Measurements from ENCODE around the gene ACTL8. TPM values are rescaled to one million over a fixed set of nuclear protein-coding genes. Genes with fewer than 3 reads are reported as not detected.

ACTL8 gene
- total RNA-seq, 1 donor from 2014 or later, result 0.17 TPM

DNA sequence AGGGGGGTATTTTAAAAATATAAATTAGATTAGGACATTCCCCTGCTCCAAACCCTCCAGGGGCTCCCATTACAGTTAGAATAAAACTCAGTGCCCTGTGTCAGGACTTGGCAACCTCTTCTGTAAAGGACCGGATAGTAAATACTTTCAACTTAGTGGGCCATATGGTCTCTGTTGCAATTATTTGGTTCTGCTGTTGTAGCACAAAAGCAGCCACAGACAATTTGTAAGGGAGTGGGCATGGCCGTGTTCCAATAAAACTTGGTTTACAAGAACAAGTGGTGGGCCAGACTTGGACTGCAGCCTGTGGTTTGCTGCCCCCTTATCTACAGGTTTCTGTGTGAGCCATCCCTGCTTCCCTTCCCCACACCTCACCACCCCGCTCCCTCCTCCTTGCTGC is 92.0 kb downstream of the ACTL8 start:
- no peak for DNase-seq (ENCODE audit: low read depth)
- Histone ChIP-seq H3K36me3 (ENCODE audit: control insufficient read depth, insufficient read depth, low read length) (no peaks in the 10 kb centered on the region), H3K4me3 (ENCODE audit: low read depth, low read length) (no peak overlapping the region), H3K27me3 (ENCODE audit: control insufficient read depth, insufficient read depth, low read length) (peaks cover 3% of the 10 kb centered on the region)
- TF ChIP-seq, protein P1, sequence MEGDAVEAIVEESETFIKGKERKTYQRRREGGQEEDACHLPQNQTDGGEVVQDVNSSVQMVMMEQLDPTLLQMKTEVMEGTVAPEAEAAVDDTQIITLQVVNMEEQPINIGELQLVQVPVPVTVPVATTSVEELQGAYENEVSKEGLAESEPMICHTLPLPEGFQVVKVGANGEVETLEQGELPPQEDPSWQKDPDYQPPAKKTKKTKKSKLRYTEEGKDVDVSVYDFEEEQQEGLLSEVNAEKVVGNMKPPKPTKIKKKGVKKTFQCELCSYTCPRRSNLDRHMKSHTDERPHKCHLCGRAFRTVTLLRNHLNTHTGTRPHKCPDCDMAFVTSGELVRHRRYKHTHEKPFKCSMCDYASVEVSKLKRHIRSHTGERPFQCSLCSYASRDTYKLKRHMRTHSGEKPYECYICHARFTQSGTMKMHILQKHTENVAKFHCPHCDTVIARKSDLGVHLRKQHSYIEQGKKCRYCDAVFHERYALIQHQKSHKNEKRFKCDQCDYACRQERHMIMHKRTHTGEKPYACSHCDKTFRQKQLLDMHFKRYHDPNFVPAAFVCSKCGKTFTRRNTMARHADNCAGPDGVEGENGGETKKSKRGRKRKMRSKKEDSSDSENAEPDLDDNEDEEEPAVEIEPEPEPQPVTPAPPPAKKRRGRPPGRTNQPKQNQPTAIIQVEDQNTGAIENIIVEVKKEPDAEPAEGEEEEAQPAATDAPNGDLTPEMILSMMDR (IDR thresholded peaks at IDR 0.05; ENCODE audit: insufficient read depth, low read length, poor library complexity, severe bottlenecking), result no peak

DNA sequence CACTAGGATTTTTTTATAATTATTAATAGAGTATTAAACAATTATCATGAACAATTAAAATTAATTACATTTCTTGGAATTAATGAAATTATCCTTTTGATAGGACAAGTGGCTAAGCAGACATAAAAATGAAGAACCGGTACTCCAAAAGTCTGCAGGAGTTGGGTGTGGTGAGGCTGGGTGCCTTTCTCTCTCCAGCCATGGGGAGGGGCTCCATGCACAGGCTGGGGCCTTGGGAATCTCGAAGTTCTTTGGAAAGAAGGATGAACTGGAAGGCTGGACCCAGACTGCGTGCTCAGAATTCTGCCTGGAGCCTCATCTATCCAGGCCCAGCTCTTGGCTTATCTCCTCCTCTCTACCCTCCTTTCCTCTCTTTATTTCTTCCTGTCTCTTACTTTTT is 94.1 kb downstream of the ACTL8 start:
- DNase-seq (ENCODE audit: low read depth), result no peak
- H3K36me3 ChIP-seq (ENCODE audit: control insufficient read depth, insufficient read depth, low read length), result no peaks in the 10 kb centered on the region
- TF ChIP-seq, protein P1 (IDR thresholded peaks at IDR 0.05; ENCODE audit: insufficient read depth, low read length, poor library complexity, severe bottlenecking), result peak; percentile 45

DNA sequence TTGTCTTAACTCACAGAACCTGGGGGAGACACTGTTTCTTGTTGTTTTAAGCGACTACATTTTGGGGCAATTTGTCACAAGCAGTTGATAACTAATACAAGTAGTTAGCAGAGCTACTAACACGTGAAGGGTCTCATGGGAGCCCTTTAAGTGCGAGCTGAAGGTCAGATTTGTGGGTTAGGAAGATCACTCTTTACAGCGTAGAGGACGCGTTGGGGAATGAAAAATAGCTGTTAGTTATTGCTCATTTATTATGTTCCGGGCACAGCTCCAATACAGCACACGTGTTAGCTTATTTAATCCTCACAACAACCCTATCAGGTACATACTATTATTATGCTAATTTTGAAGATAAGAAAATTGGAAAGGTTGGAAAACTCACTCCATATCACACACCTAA is 95.9 kb downstream of the ACTL8 start:
- H3K27me3 ChIP-seq (ENCODE audit: control insufficient read depth, insufficient read depth, low read length), result peaks cover 6% of the 10 kb centered on the region
- no peaks in the 10 kb centered on the region for H3K36me3 ChIP-seq (ENCODE audit: control insufficient read depth, insufficient read depth, low read length)
- TF ChIP-seq, protein P1 (IDR thresholded peaks at IDR 0.05; ENCODE audit: insufficient read depth, low read length, poor library complexity, severe bottlenecking), result no peak
- H3K4me3 ChIP-seq (ENCODE audit: low read depth, low read length), result no peak overlapping the region
- DNase-seq (ENCODE audit: low read depth), result no peak

More for the DNA sequence above, 94.1 kb downstream of the ACTL8 start:
- Histone ChIP-seq H3K4me3 (ENCODE audit: low read depth, low read length) (no peak overlapping the region), H3K27me3 (ENCODE audit: control insufficient read depth, insufficient read depth, low read length) (peaks cover 6% of the 10 kb centered on the region)

DNA sequence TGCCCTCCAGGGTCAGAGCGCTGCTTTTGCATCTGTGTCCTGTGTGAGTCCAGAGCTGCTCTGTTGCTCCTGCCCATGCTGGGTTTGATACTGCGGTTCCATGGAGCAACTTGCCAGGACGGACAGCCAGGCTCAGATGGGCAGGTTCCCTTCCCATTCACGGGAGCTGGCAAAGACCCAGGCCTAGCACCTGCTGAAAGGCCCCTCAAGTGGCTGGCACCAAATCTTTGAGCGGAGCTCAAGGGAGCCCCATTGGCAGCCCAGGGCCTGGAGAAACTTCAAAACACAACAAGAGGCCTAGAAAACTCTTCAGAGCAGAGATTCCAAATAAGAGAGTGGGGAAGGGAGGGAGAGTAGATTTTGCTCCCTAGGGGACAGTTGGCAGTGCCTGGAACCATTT is 97.2 kb downstream of the ACTL8 start:
- Histone ChIP-seq H3K4me3 (ENCODE audit: low read depth, low read length) (no peak overlapping the region), H3K27me3 (ENCODE audit: control insufficient read depth, insufficient read depth, low read length) (peaks cover 6% of the 10 kb centered on the region), H3K36me3 (ENCODE audit: control insufficient read depth, insufficient read depth, low read length) (no peaks in the 10 kb centered on the region)
- TF ChIP-seq, protein P1 (IDR thresholded peaks at IDR 0.05; ENCODE audit: insufficient read depth, low read length, poor library complexity, severe bottlenecking), result no peak
- DNase-seq (ENCODE audit: low read depth), result no peak

DNA sequence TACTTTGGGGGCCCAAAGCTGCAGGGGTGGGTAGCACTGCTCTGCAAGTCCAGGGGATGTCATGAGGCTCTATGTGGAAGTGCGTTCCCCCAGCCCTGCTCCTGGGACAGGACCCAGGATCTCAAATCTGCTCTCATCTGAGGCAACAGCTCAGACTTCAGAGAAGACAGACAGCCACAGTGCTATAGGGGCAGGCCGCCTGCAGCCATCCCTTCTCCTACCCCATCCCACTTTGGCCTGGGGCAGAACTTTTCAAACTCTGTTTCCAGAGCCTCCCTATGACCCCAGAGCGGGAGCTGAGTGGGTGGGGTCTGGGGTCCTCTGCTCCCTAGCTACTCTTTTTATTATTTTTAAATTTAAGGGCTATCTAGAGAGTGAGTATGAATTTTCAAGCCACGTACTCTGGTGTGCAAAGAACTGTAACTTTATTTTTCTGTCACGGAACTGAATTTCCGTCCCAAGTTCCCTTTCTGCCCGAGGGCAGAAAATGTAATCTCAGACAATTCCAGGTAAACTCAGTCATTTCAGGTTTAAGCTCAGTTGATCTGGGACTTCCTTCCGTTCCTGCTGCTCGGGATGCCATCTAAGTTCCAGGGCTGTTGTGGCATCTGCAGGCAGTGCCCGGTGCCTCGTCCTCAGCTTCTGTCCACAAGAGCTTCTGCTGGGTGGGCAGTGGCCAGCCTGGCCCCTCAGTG is 98.3 kb downstream of the ACTL8 start:
- Histone ChIP-seq H3K4me3 (ENCODE audit: low read depth, low read length) (no peak overlapping the region), H3K27me3 (ENCODE audit: control insufficient read depth, insufficient read depth, low read length) (peaks cover 6% of the 10 kb centered on the region), H3K36me3 (ENCODE audit: control insufficient read depth, insufficient read depth, low read length) (no peaks in the 10 kb centered on the region)
- TF ChIP-seq, protein P1 (IDR thresholded peaks at IDR 0.05; ENCODE audit: insufficient read depth, low read length, poor library complexity, severe bottlenecking), result no peak
- DNase-seq (ENCODE audit: low read depth), result no peak

Data from kidney epithelial cell (primary cell).